NK-92 treated with Interleukin-12 subunit alpha and Interleukin-12 subunit beta, amount 100 ng/mL, for 24 hours (cell line): ENCODE measurements around the gene TSPEAR.
"Not testable (repeated sequence)": the region's sequence is repeated elsewhere in the genome, so short reads cannot be mapped to it uniquely, and the experiment has no call there.

Experiments
- DNase-seq: peaks from one replicate; lab custom pipeline; 2025; lab: John Stamatoyannopoulos, UW

The TSPEAR gene

GRCh38 chr21:44603109-44603875 is 108.1 kb downstream of the TSPEAR start:
- DNase-seq: no peak

DNA sequence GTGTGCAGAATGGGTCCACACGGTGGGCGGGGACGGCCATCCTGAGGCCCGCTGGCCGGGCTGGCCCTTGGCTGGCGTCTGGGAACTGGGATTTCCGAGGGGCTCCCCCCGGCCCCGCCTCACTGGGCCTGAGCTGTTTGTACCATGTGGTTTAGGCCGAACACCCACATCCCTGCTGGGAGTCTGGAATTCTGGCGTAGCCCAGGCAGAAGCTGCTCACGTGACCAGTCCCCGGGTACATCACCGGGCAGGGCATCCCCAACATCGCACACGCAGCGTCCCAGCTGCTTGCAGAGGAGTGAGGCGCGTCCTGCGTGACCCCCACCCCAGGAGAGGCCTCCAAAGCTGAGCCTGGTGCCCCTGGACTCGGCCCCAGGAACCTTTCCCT is 108.9 kb downstream of the TSPEAR start:
- DNase-seq: no peak

GRCh38 chr21:44601596-44602462 is 109.5 kb downstream of the TSPEAR start:
- DNase-seq: no peak

DNA sequence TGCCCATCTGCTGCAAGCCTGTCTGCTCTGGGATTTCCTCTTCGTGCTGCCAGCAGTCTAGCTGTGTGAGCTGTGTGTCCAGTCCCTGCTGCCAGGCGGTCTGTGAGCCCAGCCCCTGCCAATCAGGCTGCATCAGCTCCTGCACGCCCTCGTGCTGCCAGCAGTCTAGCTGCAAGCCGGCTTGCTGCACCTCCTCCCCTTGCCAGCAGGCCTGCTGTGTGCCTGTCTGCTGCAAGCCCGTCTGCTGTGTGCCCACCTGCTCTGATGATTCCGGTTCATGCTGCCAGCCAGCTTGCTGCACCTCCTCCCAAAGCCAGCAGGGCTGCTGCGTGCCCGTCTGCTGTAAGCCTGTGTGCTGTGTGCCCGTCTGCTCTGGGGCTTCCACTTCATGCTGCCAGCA is 110.3 kb downstream of the TSPEAR start:
- DNase-seq: not testable (repeated sequence)

DNA sequence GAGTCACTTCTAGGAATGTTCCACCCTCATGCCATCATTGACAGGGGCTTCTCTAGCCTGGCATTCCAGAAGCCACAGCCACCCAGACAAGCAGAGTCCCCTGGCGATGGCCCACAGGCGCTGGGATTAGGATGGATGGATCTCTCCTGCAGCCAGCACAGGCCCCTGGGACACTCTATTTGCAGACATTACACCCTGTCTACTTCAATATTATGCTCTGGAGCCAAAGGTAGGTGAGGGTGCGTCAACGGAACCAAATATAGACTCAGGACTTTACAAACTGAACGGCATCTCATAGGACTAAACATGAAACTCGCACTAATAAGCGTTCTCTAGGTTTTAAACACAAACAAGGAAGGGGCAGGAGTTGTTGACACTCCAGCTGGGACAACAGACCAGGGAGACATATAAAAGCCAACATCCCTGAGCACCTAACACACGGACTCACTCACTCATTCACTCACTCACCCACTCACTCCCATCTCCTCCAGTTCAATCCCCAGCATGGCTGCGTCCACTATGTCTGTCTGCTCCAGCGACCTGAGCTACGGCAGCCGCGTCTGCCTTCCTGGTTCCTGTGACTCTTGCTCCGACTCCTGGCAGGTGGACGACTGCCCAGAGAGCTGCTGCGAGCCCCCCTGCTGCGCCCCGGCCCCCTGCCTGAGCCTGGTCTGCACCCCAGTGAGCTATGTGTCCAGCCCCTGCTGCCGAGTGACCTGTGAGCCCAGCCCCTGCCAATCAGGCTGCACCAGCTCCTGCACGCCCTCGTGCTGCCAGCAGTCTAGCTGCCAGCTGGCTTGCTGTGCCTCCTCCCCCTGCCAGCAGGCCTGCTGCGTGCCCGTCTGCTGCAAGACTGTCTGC is 111.0 kb downstream of the TSPEAR start, which contains the start of gene KRTAP10-7:
KRTAP10-7 (plus strand) TSS at position 480 of the 861 bp plus-strand sequence; CDS start at position 505, 25 bp downstream.
- DNase-seq: not testable (repeated sequence)

GRCh38 chr21:44599264-44600029 is 111.9 kb downstream of the TSPEAR start:
- no peak for DNase-seq

GRCh38 chr21:44598061-44598460 is 113.3 kb downstream of the TSPEAR start:
- DNase-seq: no peak

DNA sequence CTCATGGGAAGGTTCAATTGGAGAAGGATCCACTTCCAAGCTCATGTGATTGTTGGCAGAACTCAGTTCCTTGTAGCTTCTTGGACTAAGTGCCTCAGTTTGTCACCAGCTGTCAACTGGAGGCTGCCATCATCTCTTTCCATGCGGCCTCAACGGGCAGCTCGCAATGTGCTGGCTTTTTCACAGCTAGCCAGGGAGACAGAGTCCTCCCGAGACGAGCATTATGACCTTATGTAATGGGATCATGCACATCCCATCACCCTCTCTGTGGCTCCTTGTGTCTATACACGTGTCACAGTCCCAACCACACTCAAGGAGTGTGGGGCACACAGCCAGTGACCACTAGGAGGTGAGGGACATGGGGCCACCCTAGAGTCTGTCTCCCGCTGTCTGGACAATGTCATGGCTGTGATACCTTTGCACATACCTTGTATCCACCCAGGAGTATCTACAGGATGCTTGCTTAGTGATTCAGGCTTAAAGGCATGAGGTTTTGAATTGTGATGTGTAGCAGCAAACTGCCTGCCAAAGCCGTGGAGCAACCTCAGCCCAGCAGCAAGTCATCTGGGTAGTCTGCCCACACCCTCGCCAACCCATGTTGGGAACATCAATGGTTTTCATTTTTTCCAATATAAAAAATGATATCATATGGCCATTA is 115.2 kb downstream of the TSPEAR start:
- DNase-seq: no peak

GRCh38 chr21:44595524-44595923 is 115.8 kb downstream of the TSPEAR start:
- DNase-seq: no peak

DNA sequence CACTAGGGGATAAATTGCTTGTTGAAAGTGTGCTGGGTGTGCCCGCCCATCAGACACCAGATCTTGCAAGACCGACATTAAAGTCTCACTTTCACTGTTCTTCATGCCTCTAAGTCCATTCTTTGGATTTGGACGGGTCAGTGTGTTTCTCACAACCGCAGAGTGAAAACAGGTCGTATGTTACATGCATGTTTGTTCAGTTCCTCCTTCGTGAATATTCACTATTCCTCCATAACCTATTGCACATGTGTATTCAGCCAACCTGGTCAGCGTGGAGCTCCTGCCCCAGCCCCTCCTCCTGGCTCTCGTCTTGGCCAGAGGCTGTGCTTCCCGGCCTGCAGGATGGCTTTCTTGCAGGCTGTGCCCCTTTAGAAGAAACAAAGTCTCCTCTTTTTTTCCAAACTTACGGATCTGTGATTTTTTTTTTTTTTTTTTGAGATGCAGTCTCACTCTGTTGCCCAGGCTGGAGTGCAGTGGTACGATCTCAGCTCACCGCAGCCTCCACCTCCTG is 116.9 kb downstream of the TSPEAR start:
- no peak for DNase-seq

GRCh38 chr21:44593598-44594405 is 117.6 kb downstream of the TSPEAR start:
- no peak for DNase-seq

- DNase-seq: no peak
Measured at GRCh38 chr21:44592446-44593311, 118.7 kb downstream of the TSPEAR start, which contains the start of gene KRTAP10-6. Gene KRTAP10-6 (minus strand): TSS chr21:44592505. CDS start chr21:44592484, 21 bp downstream.

DNA sequence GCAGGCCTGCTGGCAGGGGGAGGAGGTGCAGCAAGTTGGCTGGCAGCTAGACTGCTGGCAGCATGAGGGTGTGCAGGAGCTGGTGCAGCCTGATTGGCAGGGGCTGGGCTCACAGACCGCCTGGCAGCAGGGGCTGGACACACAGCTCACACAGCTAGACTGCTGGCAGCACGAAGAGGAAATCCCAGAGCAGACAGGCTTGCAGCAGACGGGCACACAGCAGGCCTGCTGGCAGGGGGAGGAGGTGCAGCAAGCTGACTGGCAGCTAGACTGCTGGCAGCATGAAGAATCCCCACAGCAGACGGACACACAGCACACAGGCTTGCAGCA is 119.6 kb downstream of the TSPEAR start:
- not testable (repeated sequence) for DNase-seq

DNA sequence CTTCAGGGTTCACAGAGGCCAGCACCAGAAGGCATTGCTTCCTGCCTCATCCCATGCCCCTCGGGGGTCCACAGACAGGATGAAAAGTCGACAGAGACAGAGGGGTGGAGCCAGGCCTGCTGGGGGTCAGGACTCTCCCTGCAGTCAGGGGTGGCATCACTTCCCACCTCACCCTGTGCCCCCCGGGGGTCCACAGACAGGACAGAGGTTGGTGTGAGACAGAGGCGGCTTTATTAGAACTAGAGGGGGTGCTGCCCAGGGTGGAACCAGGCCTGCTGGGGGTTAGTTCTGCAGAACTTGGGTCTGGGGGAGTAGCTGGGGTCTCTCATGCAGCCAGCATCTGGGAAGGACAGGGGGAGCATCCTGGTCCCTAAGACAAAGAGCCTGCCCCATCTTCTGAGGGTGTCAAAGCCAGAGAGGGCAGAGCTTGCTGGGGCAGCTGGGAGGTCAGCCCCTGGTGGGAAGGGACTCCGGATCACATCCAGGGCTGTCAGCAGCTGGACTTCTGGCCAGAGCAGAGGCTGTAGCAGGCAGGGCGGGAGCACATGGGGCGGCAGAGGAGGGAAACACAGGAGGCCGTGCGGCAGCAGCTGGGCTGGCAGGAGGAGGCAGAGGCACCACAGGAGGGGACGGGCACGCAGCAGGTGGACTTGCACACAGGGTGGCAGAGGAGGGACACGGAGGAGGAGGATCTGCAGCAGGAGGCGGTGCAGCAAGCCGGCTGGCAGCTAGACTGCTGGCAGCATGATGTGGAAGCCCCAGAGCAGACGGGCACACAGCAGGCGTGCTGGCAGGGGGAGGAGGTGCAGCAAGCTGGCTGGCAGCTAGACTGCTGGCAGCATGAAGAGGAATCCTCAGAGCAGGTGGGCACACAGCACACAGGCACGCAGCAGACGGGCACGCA is 120.2 kb downstream of the TSPEAR start:
- DNase-seq: not testable (repeated sequence)

DNA sequence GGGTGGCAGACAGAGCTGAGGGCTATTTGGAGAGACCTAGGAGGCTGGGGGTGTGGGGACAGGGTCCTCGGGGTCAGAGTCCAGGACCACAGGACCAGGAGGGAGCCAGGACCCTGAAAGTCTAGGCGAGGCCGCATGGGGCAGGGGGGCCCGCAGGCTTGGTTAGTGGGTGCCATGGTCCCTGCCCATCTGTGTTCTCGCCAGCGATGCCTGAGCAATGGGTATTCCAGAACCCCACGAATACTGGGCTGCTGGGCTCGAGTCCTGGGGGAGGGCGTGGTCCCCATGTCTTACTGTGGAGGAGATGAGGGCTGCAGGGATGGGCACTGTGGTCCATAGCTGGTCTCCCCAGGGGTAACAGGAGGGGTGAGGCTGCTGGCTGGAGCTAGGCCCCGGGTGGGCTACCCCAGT is 121.1 kb downstream of the TSPEAR start:
- no peak for DNase-seq

DNA sequence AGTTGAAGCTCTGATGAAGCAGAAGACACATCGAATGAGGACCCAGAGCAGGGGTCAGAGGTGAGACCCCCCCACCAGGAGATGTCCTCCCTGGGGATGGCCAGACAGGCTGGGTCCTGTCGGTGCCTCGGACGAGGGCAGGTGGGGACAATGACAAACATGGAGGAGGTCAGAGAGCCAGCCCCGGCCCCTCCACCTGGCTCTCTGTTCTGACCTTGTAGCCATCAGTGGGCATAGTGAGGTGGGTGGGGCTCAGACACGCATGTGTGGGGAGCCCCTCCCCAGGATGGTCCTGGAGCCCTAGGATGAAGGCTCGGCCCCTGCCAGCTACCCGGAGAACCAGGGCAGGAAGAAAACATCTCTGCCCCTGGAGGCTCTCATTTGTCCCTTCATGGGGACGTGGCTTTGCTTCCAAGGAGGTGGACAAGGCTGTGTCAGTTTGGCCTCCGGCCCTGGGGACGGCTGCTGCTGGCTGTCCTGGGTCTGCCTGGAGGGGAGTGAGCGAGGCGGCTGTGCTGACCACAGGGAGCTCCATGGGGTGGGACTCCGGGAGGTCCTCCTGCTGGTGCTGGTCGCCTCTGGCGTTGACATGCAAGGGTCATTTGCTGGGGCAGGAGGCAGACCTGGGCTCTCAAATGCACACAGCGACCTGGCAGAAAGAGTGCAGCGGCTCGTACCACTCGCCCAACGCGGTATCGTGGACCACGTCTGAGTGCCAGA is 121.6 kb downstream of the TSPEAR start:
- no peak for DNase-seq

DNA sequence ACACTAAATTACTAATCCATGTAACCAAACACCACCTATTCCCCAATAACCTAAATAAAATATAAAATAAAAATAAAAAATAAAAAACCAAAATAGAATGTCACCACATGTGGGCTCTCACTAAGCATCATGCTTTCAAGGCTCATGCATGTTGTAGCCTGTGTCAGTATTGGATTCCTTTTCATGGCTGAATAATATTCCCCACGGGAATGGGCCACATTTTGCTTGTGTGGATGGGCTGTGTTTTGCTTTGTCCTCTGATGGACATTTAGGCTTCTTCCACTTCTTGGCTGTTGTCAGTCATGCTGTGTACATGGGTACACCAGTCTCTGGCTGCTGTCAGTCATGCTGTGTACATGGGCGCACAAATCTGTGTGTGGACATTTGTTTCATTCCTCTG is 122.3 kb downstream of the TSPEAR start:
- DNase-seq: no peak
